Activated naive CD8-positive, alpha-beta T cell (primary cell): ENCODE measurements around the gene EBF4.

Experiments
- H3K27ac Mint-ChIP-seq: one replicate; pipeline ENCODE4 v1.8.0; 2021; ENCODE audit warnings: mixed read lengths
- H3K27me3 Mint-ChIP-seq: one replicate; pipeline ENCODE4 v1.8.0; 2021; ENCODE audit warnings: mixed read lengths
- H3K36me3 Mint-ChIP-seq: one replicate; pipeline ENCODE4 v1.8.0; 2021; ENCODE audit warnings: mixed read lengths
- H3K4me1 Mint-ChIP-seq: one replicate; pipeline ENCODE4 v1.8.0; 2021; ENCODE audit warnings: low read depth, mixed read lengths
- H3K4me3 Mint-ChIP-seq: one replicate; pipeline ENCODE4 v1.8.0; 2021; ENCODE audit warnings: mild to moderate bottlenecking, mixed read lengths
- H3K9me3 Mint-ChIP-seq: one replicate; pipeline ENCODE4 v1.8.0; 2021; ENCODE audit warnings: low read depth, mixed read lengths

EBF4 gene

GRCh38 chr20:2703716-2704475, 11.3 kb downstream of the EBF4 start:
- Mint-ChIP-seq H3K4me3 (no peak overlapping the region), H3K36me3 (no peaks in the 10 kb centered on the region), H3K27ac (no peak overlapping the region), H3K9me3 (no peaks in the 10 kb centered on the region), H3K27me3 (no peaks in the 10 kb centered on the region), H3K4me1 (no peaks in the 10 kb centered on the region)

DNA sequence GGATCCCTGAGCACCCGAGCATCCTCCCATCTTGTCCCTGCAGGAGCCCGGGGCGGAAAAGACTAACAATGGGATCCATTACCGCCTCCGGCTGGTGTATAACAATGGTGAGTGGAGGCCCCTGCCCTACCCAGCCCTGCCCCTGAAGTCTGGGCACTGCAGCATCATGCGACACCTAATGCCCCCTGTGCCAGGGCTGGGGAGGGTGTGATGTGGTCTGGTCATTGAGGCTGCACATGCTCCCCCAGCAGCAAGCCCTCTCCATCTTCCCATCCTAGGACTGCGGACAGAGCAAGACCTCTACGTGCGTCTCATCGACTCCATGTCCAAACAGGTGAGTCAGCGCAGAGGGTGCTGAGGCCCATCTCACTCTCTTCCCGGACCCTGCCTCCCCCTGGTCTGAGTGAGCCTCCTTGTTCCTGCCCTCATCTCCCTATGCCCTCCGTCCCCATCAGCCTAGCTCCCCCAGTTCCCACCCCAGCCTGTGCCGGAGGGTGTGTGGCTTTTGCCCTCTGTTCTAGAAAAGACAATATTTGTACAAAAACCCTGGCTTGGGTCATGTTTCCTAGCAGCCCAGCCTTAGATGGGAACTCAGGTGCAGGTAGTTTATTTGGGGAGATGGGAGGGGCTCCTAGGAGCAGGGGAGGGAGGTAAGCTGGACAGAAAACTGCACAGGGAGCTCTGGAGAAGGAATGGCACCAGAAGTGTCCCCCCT, 13.5 kb downstream of the EBF4 start:
- Mint-ChIP-seq H3K27ac (no peak overlapping the region), H3K36me3 (no peaks in the 10 kb centered on the region), H3K9me3 (no peaks in the 10 kb centered on the region), H3K4me3 (no peak overlapping the region), H3K27me3 (no peaks in the 10 kb centered on the region), H3K4me1 (no peaks in the 10 kb centered on the region)

DNA sequence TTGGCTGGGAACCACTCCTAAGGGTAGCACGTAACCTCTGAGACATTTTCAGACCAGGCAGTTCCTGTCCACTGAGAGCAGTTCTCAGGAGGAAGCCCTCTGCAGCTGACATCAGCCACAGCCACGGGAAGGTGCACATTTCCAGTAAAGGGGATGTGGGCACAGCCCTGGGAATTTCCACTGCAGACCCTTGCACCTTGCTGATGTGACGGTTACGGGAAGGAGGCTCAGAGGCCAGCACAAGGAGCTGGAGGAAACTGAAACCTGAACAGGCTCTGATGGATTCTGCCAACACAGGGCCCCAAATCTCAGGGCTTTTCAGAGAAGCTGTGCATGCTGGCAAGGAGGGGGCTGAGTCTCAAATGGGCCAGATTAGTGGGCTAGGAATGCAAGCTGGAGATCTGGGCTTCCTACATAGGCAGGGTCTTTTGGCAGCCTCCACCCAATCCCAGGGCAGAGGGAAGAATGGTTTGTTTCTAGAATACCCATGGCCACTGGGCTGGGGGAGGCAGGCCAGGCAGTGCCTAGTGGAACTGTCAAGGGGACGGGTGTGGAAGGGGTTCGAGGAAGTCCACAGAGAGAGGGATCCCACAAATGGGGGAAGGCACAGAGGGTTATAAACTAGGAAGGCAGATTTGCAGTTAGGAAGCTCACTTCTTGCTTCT, 14.2 kb downstream of the EBF4 start:
- no peak overlapping the region for H3K4me3 Mint-ChIP-seq

GRCh38 chr20:2707353-2708072, 14.9 kb downstream of the EBF4 start:
- H3K4me3 Mint-ChIP-seq: no peak overlapping the region
- H3K4me1 Mint-ChIP-seq: no peaks in the 10 kb centered on the region
- H3K9me3 Mint-ChIP-seq: no peaks in the 10 kb centered on the region
- H3K36me3 Mint-ChIP-seq: no peaks in the 10 kb centered on the region
- H3K27me3 Mint-ChIP-seq: no peaks in the 10 kb centered on the region
- H3K27ac Mint-ChIP-seq: no peak overlapping the region

More for the DNA sequence above, 14.2 kb downstream of the EBF4 start:
- H3K36me3 Mint-ChIP-seq: no peaks in the 10 kb centered on the region
- H3K9me3 Mint-ChIP-seq: no peaks in the 10 kb centered on the region
- H3K4me1 Mint-ChIP-seq: no peaks in the 10 kb centered on the region
- H3K27me3 Mint-ChIP-seq: no peaks in the 10 kb centered on the region
- no peak overlapping the region for H3K27ac Mint-ChIP-seq

DNA sequence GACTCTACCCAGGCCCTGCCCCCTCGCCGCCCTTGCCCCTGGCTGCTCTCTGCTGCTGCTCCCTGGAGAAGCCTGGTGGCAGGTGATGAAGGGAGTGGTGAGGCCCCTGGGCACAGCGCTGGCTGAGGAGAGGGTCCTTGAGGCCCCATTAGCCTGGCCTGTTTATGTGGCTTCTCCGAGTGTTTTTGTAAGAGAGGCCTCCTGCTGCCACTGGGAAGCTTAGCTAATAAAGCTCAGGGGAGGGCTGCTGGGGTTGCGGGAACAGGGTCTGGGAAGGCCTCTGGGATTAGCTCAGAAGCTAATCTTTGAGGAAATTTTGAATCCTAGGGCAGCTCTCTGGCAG, 15.5 kb downstream of the EBF4 start:
- Mint-ChIP-seq H3K9me3 (no peaks in the 10 kb centered on the region), H3K4me3 (no peak overlapping the region), H3K27me3 (no peaks in the 10 kb centered on the region), H3K4me1 (no peaks in the 10 kb centered on the region), H3K36me3 (no peaks in the 10 kb centered on the region), H3K27ac (no peak overlapping the region)

DNA sequence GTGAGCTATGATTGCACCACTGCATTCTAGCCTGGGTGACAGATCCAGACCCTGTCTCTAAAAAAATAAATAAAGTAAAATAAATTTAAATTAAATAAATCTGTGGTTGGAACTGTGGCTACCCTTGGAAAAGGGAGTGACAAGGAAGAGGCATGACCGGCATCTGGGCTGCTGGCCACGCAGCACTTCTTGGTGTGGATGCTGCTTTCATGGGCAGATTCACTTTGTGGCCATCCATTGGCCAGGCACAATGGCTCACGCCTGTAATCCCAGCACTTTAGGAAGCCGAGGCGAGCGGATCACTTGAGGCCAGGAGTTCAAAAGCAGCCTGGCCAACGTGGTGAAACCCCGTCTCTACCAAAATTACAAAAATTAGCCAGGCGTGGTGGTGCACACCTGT, 16.1 kb downstream of the EBF4 start:
- H3K4me3 Mint-ChIP-seq: no peak overlapping the region
- H3K4me1 Mint-ChIP-seq: no peaks in the 10 kb centered on the region
- H3K36me3 Mint-ChIP-seq: no peaks in the 10 kb centered on the region
- no peaks in the 10 kb centered on the region for H3K27me3 Mint-ChIP-seq
- no peaks in the 10 kb centered on the region for H3K9me3 Mint-ChIP-seq
- no peak overlapping the region for H3K27ac Mint-ChIP-seq

DNA sequence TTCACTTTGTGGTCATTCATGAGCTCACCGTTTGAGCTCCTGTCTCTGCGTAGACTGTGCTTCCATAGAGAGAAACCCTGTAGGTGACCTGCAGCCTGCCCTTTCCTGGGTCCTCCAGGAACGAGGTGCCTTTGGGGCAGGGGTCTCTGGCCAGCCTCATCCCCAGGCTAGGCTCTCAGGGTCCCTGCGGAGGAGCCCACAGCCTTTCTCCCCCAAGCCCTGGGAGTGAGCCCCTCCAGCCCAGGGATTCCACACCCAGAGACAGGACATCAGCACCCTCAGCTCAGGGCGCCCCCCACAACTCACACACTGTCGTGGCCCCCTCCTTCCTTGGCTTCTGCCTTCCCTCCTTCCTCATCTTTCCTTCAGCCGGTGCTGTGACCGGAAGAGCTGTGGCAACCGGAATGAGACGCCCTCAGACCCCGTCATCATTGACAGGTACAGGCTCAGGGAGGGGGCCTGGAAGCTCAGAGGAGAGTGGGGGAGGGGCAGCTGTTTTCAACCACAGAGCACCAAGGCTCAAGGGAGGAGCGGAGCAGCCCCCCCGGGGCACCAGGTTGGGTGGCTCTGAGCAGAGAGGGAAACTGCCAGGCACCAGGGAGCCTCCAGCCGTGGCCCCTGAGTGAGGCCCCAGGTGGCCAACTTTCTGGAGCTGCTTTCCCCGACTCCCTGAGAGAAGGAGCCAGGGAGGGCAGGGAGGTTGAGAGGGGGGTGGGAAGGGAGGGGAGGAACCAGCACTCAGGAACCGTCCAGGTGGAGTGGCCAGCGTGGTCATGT, 16.8 kb downstream of the EBF4 start:
- no peaks in the 10 kb centered on the region for H3K27me3 Mint-ChIP-seq
- H3K4me1 Mint-ChIP-seq: no peaks in the 10 kb centered on the region

GRCh38 chr20:2713285-2713684, 20.7 kb downstream of the EBF4 start:
- no peaks in the 10 kb centered on the region for H3K27me3 Mint-ChIP-seq
- H3K9me3 Mint-ChIP-seq: no peaks in the 10 kb centered on the region
- no peak overlapping the region for H3K4me3 Mint-ChIP-seq
- H3K4me1 Mint-ChIP-seq: no peaks in the 10 kb centered on the region
- H3K27ac Mint-ChIP-seq: no peak overlapping the region
- no peaks in the 10 kb centered on the region for H3K36me3 Mint-ChIP-seq

More for the DNA sequence above, 16.8 kb downstream of the EBF4 start:
- H3K4me3 Mint-ChIP-seq: no peak overlapping the region
- H3K27ac Mint-ChIP-seq: no peak overlapping the region
- H3K36me3 Mint-ChIP-seq: no peaks in the 10 kb centered on the region
- H3K9me3 Mint-ChIP-seq: no peaks in the 10 kb centered on the region

DNA sequence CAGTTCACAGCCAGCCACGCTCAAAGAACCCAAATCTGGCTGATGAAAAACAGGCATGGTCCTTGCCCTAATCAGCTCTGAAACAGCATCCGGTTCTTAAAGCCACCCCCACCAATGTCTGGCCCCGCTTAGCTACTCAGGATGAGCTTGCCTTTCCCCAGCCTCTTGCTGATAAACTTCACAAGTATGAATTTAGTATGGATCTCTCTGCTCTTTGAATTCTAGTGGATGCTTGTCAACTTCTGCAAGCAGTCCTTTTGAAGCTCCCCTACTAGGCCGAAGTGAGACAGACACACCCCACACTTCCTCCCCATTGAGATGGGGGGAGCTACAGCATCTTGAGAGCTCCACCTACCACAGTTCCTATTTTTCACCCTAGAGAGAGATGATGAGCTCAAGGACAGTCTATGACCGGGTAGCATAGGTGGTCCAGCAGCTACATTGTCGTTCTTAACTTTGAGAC, 36.7 kb downstream of the EBF4 start:
- Mint-ChIP-seq H3K9me3 (peaks cover 13% of the 10 kb centered on the region), H3K27ac (peak overlapping the region; percentile 92), H3K4me1 (peaks cover 30% of the 10 kb centered on the region), H3K36me3 (peaks cover 8% of the 10 kb centered on the region), H3K4me3 (peak overlapping the region; percentile 69), H3K27me3 (no peaks in the 10 kb centered on the region)

- H3K27me3 Mint-ChIP-seq: no peaks in the 10 kb centered on the region
- peak overlapping the region; percentile 69 for H3K4me3 Mint-ChIP-seq
- peaks cover 13% of the 10 kb centered on the region for H3K9me3 Mint-ChIP-seq
- peaks cover 31% of the 10 kb centered on the region for H3K4me1 Mint-ChIP-seq
- H3K27ac Mint-ChIP-seq: peak overlapping the region; percentile 92
- peaks cover 9% of the 10 kb centered on the region for H3K36me3 Mint-ChIP-seq
Observed at GRCh38 chr20:2729791-2730190, 37.2 kb downstream of the EBF4 start.

DNA sequence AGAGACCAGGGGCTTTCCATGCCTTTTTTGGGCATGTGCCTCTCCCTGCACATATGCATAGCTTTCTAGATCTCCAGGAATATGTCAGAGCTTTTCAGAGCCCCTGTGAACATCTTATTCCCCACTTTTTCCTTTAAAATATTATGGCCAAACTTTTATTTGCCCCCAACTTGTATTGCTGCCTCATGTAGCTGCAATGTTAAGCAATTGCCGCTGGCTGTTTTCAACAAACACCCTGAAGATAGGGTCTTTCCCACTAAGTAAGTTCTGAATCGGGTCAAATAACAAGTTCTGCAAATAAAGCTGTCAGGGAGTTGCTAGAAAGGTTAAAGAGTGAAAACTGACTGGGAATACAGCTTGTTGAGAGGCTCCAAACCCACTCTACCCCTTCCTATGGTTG, 42.3 kb downstream of the EBF4 start:
- peaks cover 36% of the 10 kb centered on the region for H3K4me1 Mint-ChIP-seq
- no peaks in the 10 kb centered on the region for H3K27me3 Mint-ChIP-seq
- H3K36me3 Mint-ChIP-seq: peaks cover 10% of the 10 kb centered on the region
- no peak overlapping the region for H3K27ac Mint-ChIP-seq
- H3K4me3 Mint-ChIP-seq: no peak overlapping the region
- H3K9me3 Mint-ChIP-seq: peaks cover 13% of the 10 kb centered on the region

DNA sequence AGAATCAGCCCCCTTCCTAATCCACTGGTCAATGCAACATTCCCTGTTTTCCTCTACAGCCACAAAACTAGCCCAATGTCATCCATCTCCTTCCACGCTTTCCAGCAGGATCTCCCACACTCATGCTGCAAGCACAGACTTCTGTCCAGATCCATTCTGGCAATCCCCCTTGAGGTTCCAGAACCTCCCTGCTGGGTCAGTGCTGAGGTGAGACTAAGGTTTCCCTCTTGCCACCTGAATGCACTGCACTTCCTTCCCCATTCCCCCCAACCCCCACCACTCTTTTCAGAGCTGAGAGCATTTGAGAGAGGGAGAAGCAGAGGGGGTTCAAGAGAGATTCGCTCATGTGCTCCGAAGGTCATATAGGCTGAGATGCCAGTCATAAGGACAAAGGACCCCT, 43.9 kb downstream of the EBF4 start:
- H3K27ac Mint-ChIP-seq: no peak overlapping the region
- H3K4me1 Mint-ChIP-seq: peaks cover 41% of the 10 kb centered on the region
- H3K9me3 Mint-ChIP-seq: peaks cover 13% of the 10 kb centered on the region
- no peaks in the 10 kb centered on the region for H3K27me3 Mint-ChIP-seq
- peaks cover 10% of the 10 kb centered on the region for H3K36me3 Mint-ChIP-seq
- no peak overlapping the region for H3K4me3 Mint-ChIP-seq

DNA sequence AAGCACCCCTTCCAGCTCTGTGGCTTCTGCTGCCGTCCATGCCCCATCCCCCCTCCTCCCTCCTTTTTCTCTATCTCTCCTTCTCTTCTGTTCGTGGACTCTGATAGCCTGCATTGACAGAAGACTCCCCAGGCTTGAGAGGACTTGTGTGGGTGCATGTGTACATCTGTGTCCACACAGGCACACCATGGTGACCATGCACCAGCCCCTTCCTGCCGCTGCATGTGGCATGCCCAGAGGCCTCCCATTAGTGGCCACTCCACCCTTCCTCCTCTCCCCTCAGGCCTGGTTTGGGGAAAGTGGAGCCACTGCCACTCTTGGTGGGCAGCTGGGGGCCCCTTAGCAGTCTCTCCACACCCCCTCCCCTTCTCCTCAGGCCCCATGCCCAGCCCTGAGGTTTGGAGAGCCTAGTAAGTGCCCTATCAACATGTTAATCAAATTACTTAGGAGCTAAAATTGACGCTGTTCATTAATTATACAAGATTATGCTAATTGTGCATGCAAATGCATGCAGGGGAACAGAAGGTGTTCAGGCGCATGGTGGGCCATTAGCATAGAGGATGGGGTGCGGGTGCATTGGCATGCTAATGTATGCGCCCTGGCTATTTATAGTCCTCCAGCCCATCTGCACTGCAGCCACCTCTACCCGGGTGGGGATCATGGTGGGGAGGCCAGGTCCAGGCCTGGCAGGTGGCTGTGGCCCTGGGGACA, 45.9 kb downstream of the EBF4 start:
- peak overlapping the region; percentile 16 for H3K27ac Mint-ChIP-seq
- H3K4me3 Mint-ChIP-seq: no peak overlapping the region
- H3K9me3 Mint-ChIP-seq: peaks cover 2% of the 10 kb centered on the region
- peaks cover 59% of the 10 kb centered on the region for H3K4me1 Mint-ChIP-seq
- no peaks in the 10 kb centered on the region for H3K27me3 Mint-ChIP-seq
- H3K36me3 Mint-ChIP-seq: peaks cover 3% of the 10 kb centered on the region

DNA sequence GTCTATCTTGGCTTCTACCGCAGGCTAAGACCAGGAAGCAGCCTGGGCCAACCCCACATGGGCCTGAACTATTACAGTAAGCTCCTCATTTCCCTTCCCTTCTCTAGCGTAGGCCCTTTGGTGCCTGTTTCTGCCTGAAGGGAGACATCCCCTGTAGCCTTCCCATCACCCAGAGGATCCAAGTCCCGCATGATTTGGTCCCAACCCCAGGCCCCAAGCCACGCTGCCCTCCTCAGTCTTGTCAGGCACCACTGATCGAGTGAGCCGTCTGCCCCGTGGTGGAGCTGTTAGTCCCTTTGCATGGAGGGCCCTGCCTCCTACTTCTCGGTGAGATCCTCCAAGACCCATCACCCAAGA, 46.4 kb downstream of the EBF4 start:
- H3K4me3 Mint-ChIP-seq: no peak overlapping the region
- no peaks in the 10 kb centered on the region for H3K27me3 Mint-ChIP-seq
- no peaks in the 10 kb centered on the region for H3K9me3 Mint-ChIP-seq
- peaks cover 59% of the 10 kb centered on the region for H3K4me1 Mint-ChIP-seq
- H3K36me3 Mint-ChIP-seq: peaks cover 2% of the 10 kb centered on the region
- peak overlapping the region; percentile 16 for H3K27ac Mint-ChIP-seq
